ENCODE results near the gene CBX8. TPM values are rescaled to one million over a fixed set of nuclear protein-coding genes. Genes with fewer than 3 reads are reported as not detected.

Gene CBX8
- total RNA-seq, 2 experiments from 2014 or later = 7.0 to 9.4 TPM

DNA sequence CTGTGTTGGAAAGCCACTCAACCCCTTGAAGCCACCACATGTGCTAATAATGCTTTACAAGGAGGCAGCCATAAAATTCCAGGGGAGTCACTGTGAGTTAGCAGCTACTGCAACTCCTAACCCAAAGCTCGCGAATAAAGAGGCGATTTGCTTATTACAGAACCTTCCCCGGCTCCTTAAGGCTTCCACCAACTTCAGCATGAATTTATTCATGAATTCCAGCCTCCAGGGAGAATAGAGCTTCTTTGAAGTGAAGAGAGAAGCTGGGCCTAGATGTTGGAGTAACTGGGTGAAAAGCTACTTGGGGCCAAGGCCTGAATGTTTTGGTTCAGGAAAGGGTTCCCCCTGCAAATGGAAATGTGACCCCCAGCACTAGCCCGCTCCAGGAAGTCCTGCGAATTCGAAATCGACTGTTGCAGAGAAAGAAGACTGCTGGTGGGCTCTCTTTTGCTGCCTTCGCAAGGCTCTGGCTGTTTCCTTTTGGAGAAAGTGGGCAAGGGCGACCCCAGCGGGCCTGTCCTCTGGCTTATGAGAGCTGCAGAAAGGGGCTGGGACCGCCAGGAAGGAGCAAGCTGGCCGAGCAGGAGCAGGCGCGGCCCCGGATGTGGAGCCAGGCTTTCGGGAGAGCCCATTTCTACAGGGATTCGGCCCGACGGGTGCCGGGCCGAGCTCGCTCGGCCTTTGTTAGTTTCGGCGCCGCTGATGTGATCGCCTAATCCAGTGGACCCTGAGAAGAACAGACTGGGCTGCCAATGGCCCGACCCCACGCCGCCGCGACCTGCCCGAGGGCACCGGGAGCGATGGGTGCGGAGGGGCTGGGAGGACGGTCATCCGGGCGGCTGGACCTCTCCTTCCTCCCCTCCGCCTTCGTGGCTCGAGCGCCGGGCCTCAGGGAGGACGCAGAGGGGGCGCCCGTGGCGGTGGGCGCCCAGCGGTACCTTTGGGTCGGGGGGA is 7.6 kb downstream of the CBX8 start:
- ChIA-PET POLR2A (interaction anchor here (1.8 kb wide), 1 partner anchor 12 kb away, joined by 4 read pairs; no protein-coding TSS in a partner anchor), CTCF (interaction anchor here (0.6 to 2.0 kb wide), 23 partner anchors 9 to 219 kb away, joined by 3 to 14 read pairs (median 4); no protein-coding TSS in a partner anchor)
- intact Hi-C loops (cut with micrococcal nuclease) = no loop called here
- Mint-ChIP-seq H3K36me3 (ENCODE audit: low read depth) (no peaks in the 10 kb centered on the region), H3K27me3 (peaks cover 44% of the 10 kb centered on the region), H3K27ac (no peak overlapping the region), H3K4me1 (ENCODE audit: low read depth) (peaks cover 7% of the 10 kb centered on the region), H3K9me3 (no peaks in the 10 kb centered on the region), H3K4me3 (no peak overlapping the region)
- no peak for DNase-seq
- TF ChIP-seq, protein P1, sequence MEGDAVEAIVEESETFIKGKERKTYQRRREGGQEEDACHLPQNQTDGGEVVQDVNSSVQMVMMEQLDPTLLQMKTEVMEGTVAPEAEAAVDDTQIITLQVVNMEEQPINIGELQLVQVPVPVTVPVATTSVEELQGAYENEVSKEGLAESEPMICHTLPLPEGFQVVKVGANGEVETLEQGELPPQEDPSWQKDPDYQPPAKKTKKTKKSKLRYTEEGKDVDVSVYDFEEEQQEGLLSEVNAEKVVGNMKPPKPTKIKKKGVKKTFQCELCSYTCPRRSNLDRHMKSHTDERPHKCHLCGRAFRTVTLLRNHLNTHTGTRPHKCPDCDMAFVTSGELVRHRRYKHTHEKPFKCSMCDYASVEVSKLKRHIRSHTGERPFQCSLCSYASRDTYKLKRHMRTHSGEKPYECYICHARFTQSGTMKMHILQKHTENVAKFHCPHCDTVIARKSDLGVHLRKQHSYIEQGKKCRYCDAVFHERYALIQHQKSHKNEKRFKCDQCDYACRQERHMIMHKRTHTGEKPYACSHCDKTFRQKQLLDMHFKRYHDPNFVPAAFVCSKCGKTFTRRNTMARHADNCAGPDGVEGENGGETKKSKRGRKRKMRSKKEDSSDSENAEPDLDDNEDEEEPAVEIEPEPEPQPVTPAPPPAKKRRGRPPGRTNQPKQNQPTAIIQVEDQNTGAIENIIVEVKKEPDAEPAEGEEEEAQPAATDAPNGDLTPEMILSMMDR (IDR thresholded peaks at IDR 0.05) = no peak
- ATAC-seq = no peak

GRCh38 chr17:79788455-79788854 is 8.4 kb downstream of the CBX8 start:
- H3K36me3 Mint-ChIP-seq (ENCODE audit: low read depth) = peaks cover 2% of the 10 kb centered on the region
- ChIA-PET CTCF (interaction anchor here (0.9 to 2.0 kb wide), 11 partner anchors 8 to 183 kb away, joined by 3 to 14 read pairs (median 5); no protein-coding TSS in a partner anchor), POLR2A (no interaction called here)
- H3K4me1 Mint-ChIP-seq (ENCODE audit: low read depth) = peaks cover 7% of the 10 kb centered on the region
- no peak for ATAC-seq
- TF ChIP-seq, protein P1 (IDR thresholded peaks at IDR 0.05) = no peak
- no peaks in the 10 kb centered on the region for H3K9me3 Mint-ChIP-seq
- H3K4me3 Mint-ChIP-seq = no peak overlapping the region
- H3K27me3 Mint-ChIP-seq = peaks cover 41% of the 10 kb centered on the region
- intact Hi-C loops (cut with micrococcal nuclease) = no loop called here
- no peak for DNase-seq
- H3K27ac Mint-ChIP-seq = no peak overlapping the region

- Mint-ChIP-seq H3K4me1 (ENCODE audit: low read depth) (peaks cover 14% of the 10 kb centered on the region), H3K9me3 (no peaks in the 10 kb centered on the region), H3K4me3 (no peak overlapping the region), H3K27ac (no peak overlapping the region), H3K36me3 (ENCODE audit: low read depth) (peaks cover 7% of the 10 kb centered on the region), H3K27me3 (peaks cover 44% of the 10 kb centered on the region)
- ATAC-seq (no peak), DNase-seq (no peak)
- intact Hi-C loops (cut with micrococcal nuclease) = no loop called here
- CTCF ChIA-PET = interaction anchor here (0.7 to 1.7 kb wide), 5 partner anchors 9 to 212 kb away, joined by 3 to 4 read pairs (median 3); partner anchors contain the start of genes CBX2 and CBX4
- POLR2A ChIA-PET = interaction anchor here (1.8 kb wide), 1 partner anchor 10 kb away, joined by 5 read pairs; the partner anchor contains the start of gene CBX8
- TF ChIP-seq, protein P1 (IDR thresholded peaks at IDR 0.05) = no peak
These were observed 9.8 kb downstream of the CBX8 start for GRCh38 chr17:79786930-79787643.

GRCh38 chr17:79785900-79786810 is 10.7 kb downstream of the CBX8 start:
- Mint-ChIP-seq H3K27ac (no peak overlapping the region), H3K27me3 (peaks cover 45% of the 10 kb centered on the region), H3K4me1 (ENCODE audit: low read depth) (peaks cover 23% of the 10 kb centered on the region), H3K4me3 (no peak overlapping the region), H3K36me3 (ENCODE audit: low read depth) (peaks cover 8% of the 10 kb centered on the region), H3K9me3 (no peaks in the 10 kb centered on the region)
- ATAC-seq = no peak
- DNase-seq = no peak
- TF ChIP-seq, protein P1 (IDR thresholded peaks at IDR 0.05) = no peak
- intact Hi-C loops (cut with micrococcal nuclease) = no loop called here
- POLR2A ChIA-PET = interaction anchor here (1.8 kb wide), 1 partner anchor 11 kb away, joined by 5 read pairs; the partner anchor contains the start of gene CBX8
- CTCF ChIA-PET = interaction anchor here (0.8 to 1.7 kb wide), 3 partner anchors 8 to 213 kb away, joined by 3 to 4 read pairs (median 3); partner anchors contain the start of gene CBX2
